Skeletal muscle tissue (tissue), 4 donors: ENCODE results near the gene LETMD1. TPM values are rescaled to one million over a fixed set of nuclear protein-coding genes. Genes with fewer than 3 reads are reported as not detected.
"Not testable (repeated sequence)": the region's sequence is repeated elsewhere in the genome, so short reads cannot be mapped to it uniquely, and the experiment has no call there.

Experiments
- H3K27ac ChIP-seq: one replicate; pipeline ENCODE4 v1.7.0; 2013; ENCODE audit warnings: mild to moderate bottlenecking, low read depth, low read length, inconsistent platforms
- H3K27me3 ChIP-seq, 3 donors: one replicate each; pipeline ENCODE4 v1.7.0; 2013; ENCODE audit warnings: low read length in 3 of 3; ENCODE audit not compliant: control insufficient read depth in 3 of 3, insufficient read depth in 3 of 3
- H3K36me3 ChIP-seq, 3 donors: one replicate each; pipeline ENCODE4 v1.7.0; 2013; ENCODE audit warnings: low read length in 3 of 3; ENCODE audit not compliant: control insufficient read depth in 3 of 3, insufficient read depth in 3 of 3
- H3K4me1 ChIP-seq, 3 donors: one replicate each; pipeline ENCODE4 v1.7.0; 2013; ENCODE audit warnings: low read length in 3 of 3, mild to moderate bottlenecking in 3 of 3; ENCODE audit not compliant: control insufficient read depth in 3 of 3, insufficient read depth in 3 of 3
- H3K4me3 ChIP-seq, 3 donors: one replicate each; pipeline ENCODE4 v1.7.0; 2013; ENCODE audit warnings: low read length in 3 of 3
- H3K9ac ChIP-seq, 3 donors: one replicate each; pipeline ENCODE4 v1.7.0; 2013; ENCODE audit warnings: low read length in 3 of 3, mild to moderate bottlenecking in 3 of 3, moderate library complexity in 2 of 3, low read depth in 1 of 3
- H3K9me3 ChIP-seq, 3 donors: one replicate each; pipeline ENCODE4 v1.7.0; 2013; ENCODE audit warnings: low read length in 3 of 3; ENCODE audit not compliant: control insufficient read depth in 3 of 3
- total RNA-seq: library from RNA; depleted of rRNA; stranded (reverse); fragments of >200 nt; gene quantifications from one replicate; pipeline ENCODE4 v1.2.3, GENCODE V29; 2014
- donor health status: Osteomylitis.

LETMD1 gene
- total RNA-seq, 1 donor from 2014 or later = 40.2 TPM

DNA sequence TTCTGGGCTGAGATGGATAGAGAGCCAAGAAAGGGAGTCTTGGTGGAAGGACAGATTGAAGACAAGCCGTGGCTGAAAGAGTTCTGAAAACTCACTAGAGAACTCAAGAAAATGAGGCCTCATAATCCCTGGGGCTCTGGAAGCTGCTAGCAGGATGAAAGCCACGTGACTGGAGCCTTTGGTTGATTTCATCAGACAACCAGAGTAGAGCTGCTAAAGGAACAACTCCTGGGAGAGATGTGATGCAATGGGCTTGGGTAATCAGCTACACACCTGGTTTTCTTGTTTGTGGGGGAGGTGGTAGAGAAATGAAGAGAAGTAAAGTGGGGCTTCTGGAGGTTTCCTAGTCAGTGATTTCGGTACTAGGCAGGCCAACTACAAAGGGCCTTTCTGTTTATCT, 21.9 kb downstream of the LETMD1 start:
- Histone ChIP-seq H3K27me3 (no peaks in the 10 kb centered on the region), H3K27ac (no peak overlapping the region)

DNA sequence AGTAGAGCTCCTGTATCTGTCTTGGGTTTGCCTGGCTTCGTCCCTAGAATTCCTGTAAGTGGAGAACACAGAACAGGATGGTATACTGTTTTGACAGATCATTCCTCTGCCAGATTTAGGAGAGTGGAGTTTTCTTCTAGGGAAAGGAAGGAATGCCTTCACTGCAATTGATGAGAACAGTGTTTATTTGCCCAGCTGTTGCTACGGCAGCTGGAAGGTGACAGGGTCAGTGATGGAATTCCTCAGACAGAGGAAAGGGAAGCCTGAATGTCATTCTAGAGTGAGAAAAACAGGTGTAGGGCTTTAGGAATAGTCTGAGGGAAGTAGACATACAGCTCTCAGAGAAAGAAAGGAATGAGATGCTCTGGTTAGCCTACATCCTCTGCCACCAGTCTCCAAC, 23.5 kb downstream of the LETMD1 start:
- Histone ChIP-seq H3K9me3 (no peaks in the 10 kb centered on the region), H3K27me3 (no peaks in the 10 kb centered on the region), H3K9ac (peak overlapping the region in 1 of 3 donors; percentile 18), H3K27ac (no peak overlapping the region), H3K4me1 (peaks cover 4 to 15% (median 14%) of the 10 kb centered on the region in 3 donors), H3K4me3 (no peak overlapping the region), H3K36me3 (peaks cover 25 to 41% (median 41%) of the 10 kb centered on the region in 3 donors)

More for the DNA sequence above, 21.9 kb downstream of the LETMD1 start:
- Histone ChIP-seq H3K9me3 (no peaks in the 10 kb centered on the region), H3K36me3 (peaks cover 27 to 50% (median 46%) of the 10 kb centered on the region in 3 donors), H3K4me1 (peaks cover 0 to 2% (median 0%) of the 10 kb centered on the region in 3 donors), H3K9ac (no peak overlapping the region), H3K4me3 (no peak overlapping the region)

DNA sequence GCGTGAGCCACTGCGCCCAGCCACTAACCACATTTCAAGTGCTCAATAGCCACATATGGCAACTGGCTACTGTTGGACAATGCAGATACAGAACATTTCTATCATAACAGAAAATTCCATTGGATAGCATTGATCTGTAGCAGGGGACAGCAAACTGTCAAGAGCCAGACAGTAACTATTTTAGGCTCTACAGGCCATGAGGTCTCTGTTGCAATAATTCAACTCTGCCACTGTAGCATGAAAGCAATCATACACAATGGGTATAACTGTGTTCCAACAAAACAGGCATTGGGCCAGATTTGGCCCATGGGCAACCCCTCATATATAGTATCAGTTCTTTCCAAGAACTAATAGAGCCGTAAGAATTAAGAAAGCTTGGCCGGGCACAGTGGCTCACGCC, 27.3 kb downstream of the LETMD1 start:
- Histone ChIP-seq H3K27me3 (no peaks in the 10 kb centered on the region), H3K4me3 (no peak overlapping the region), H3K4me1 (peaks cover 8 to 24% (median 24%) of the 10 kb centered on the region in 3 donors), H3K9ac (no peak overlapping the region), H3K27ac (peak overlapping the region; percentile 11), H3K36me3 (peaks cover 14 to 22% (median 20%) of the 10 kb centered on the region in 3 donors), H3K9me3 (no peaks in the 10 kb centered on the region)

DNA sequence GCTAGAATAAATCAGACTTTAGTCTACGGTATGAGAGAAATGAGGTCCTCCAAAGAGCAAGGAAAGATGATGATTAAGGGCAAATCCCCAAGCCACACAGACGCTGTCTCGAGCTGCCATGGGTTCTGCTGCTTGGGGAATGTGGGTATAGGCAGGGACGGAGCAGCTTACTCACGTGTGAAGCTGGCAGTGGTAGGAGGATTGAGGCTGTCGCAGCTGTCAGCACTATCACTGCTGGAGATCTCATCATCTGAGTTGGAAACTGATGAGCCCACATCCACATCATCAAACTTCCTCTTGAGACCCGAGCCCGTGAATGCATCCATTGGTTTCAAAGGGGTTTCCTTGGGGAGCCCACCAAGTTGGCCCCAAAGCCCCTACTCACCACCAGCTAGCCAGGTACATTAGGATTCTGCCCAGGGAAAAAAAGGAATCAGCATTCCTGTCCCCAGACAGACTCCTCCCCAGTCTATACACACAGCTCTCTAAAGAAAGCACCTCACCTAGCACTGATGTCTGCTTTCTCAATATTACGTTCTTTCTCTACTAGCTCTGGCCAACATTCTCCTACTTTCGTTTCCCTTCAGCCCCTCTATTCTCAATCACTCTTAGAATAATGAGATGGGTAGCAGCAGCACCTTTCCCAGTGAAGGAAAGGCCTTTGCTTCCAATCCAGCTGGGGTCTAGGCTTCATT, 28.3 kb downstream of the LETMD1 start:
- Histone ChIP-seq H3K4me3 (no peak overlapping the region), H3K27me3 (no peaks in the 10 kb centered on the region), H3K4me1 (peaks cover 9 to 26% (median 24%) of the 10 kb centered on the region in 3 donors), H3K9ac (no peak overlapping the region), H3K36me3 (peaks cover 7 to 21% (median 20%) of the 10 kb centered on the region in 3 donors), H3K9me3 (no peaks in the 10 kb centered on the region), H3K27ac (peak overlapping the region; percentile 11)

DNA sequence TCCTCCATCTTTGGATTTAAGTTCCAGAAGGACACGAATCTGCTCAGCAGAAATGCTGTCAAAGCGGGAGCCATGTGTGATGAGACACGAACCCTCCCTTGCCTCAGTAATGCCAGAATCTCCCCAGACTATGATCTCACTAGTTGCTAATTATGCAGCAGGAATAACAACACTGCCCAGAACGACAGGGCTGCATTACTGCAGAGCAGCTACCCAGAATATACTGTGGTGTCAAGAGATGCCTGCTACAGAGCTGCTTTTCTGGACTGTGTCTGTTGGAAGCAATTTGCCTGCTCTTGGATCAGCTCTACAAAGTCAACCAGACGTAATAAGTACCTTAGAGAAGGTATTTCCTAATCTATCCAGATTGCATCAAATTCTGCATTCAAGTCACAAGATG, 29.8 kb downstream of the LETMD1 start:
- peaks cover 0 to 11% (median 11%) of the 10 kb centered on the region in 3 donors for H3K36me3 ChIP-seq
- no peak overlapping the region for H3K27ac ChIP-seq
- H3K9me3 ChIP-seq = no peaks in the 10 kb centered on the region
- no peaks in the 10 kb centered on the region for H3K27me3 ChIP-seq
- H3K9ac ChIP-seq = peak overlapping the region in 1 of 3 donors; percentile 22
- H3K4me1 ChIP-seq = peaks cover 23 to 36% (median 34%) of the 10 kb centered on the region in 3 donors
- no peak overlapping the region for H3K4me3 ChIP-seq

DNA sequence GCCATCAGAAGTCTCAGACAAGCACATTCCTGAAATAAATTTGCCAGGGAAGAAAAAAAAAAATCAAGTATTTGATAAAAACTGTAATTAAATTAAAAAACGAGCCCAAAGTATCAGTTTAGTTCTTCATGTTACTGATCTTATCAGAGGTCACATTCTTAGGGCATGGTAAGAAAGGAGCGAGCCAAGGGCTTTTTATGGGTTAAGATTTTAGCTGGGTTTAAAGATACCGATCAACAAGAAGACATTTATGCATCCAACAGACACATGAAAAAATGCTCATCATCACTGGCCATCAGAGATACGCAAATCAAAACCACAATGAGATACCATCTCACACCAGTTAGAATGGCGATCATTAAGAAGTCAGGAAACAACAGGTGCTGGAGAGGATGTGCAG, 30.2 kb downstream of the LETMD1 start:
- H3K27ac ChIP-seq, H3K9me3 ChIP-seq, H3K27me3 ChIP-seq, H3K4me3 ChIP-seq, H3K9ac ChIP-seq, H3K36me3 ChIP-seq: not testable (repeated sequence)
- peaks cover 23 to 36% (median 34%) of the 10 kb centered on the region in 3 donors for H3K4me1 ChIP-seq

DNA sequence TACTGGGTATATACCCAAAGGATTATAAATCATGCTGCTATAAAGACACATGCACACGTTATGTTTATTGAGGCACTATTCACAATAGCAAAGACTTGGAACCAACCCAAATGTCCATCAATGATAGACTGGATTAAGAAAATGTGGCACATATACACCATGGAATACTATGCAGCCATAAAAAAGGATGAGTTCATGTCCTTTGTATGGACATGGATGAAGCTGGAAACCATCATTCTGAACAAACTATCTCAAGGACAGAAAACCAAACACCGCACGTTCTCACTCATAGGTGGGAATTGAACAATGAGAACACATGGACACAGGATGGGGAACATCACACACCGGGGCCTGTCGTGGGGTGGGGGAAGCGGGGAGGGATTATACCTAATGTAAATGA, 30.7 kb downstream of the LETMD1 start:
- H3K9ac ChIP-seq, H3K4me3 ChIP-seq, H3K9me3 ChIP-seq, H3K27me3 ChIP-seq, H3K36me3 ChIP-seq, H3K27ac ChIP-seq: not testable (repeated sequence)
- peaks cover 23 to 37% (median 36%) of the 10 kb centered on the region in 3 donors for H3K4me1 ChIP-seq

DNA sequence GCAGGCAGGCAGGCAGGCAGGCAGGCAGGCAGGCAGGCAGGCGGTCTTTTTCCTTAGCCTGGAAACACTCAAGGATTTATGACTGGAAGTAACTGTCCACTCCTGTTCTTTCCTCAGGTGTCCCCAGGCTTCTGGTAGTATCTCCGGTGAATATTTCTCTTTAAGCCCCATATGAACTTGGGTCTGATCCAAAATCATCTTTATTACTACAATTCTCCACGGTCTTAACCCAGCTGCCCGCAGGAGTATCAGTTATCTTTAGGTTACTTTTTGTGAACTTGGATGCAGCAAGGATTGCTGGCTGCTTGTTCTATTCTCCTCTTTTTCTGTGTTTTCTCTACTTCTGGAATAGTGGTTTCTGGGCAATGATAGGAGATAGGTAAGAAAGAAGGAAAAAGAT, 32.0 kb downstream of the LETMD1 start:
- no peaks in the 10 kb centered on the region for H3K9me3 ChIP-seq
- H3K4me1 ChIP-seq = peaks cover 23 to 36% (median 35%) of the 10 kb centered on the region in 3 donors
- H3K27ac ChIP-seq = no peak overlapping the region
- no peaks in the 10 kb centered on the region for H3K27me3 ChIP-seq
- no peak overlapping the region for H3K4me3 ChIP-seq
- H3K9ac ChIP-seq = no peak overlapping the region
- H3K36me3 ChIP-seq = peaks cover 0 to 3% (median 3%) of the 10 kb centered on the region in 3 donors

DNA sequence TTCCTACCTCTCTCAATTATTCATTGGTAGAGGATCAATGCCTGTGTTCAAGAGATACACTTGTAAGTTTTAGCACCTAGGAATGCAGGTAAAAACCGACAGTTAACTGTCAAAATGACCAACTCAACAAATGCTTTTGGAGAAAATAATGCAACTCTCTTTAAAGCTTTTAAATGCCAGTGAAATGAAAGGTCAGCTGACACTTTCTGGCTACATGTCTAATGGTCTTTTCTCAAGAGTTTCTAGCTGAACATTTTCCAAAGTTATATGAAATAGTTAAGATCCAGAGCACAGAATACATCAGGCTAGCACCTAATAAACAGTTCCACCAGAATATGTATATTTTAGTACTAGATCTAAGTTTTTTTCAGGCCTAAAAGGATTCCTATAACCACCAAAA, 33.3 kb downstream of the LETMD1 start:
- Histone ChIP-seq H3K4me3 (no peak overlapping the region), H3K27me3 (no peaks in the 10 kb centered on the region), H3K9me3 (no peaks in the 10 kb centered on the region), H3K9ac (no peak overlapping the region), H3K27ac (no peak overlapping the region), H3K36me3 (no peaks in the 10 kb centered on the region), H3K4me1 (peaks cover 19 to 24% (median 23%) of the 10 kb centered on the region in 3 donors)

DNA sequence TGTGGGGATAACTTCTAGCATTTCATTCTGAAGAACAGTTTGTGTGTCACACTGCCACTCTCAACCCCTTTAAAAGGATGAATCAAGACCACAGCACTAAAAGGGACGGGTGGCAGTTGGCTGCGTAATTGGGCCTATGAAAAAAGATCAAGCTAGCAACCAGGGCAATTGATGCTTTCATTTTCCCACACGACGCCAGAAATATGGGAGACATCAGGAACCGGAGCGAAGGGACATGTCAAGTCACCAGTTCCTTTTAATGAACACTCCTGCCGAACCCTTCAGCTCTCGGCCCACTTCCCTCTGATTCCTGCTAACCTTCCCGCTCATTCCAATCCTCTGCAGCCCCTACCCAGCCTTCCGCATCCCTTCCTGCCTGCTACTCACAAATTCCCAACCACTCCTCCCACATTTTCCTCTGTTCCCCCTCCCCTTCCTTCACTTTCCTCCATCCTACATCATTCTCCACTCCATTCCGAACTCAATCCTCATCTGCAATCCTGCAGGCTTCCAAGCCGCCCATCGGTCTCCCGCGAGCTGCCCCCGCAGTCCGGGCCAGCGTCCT, 34.5 kb downstream of the LETMD1 start:
- Histone ChIP-seq H3K27me3 (no peaks in the 10 kb centered on the region), H3K27ac (peak overlapping the region; percentile 87), H3K4me3 (peak overlapping the region; percentile 82 to 92 (median 89)), H3K9me3 (no peaks in the 10 kb centered on the region), H3K36me3 (no peaks in the 10 kb centered on the region), H3K9ac (peak overlapping the region; percentile 79 to 89 (median 89)), H3K4me1 (peaks cover 16 to 19% (median 19%) of the 10 kb centered on the region in 3 donors)
